HepG2 (cell line): Measurements from ENCODE around the gene ECEL1. TPM values are rescaled to one million over a fixed set of nuclear protein-coding genes. Genes with fewer than 3 reads are reported as not detected.

Experiments
- polyA plus RNA-seq, 8 experiments: library from polyadenylated mRNA; depleted of rRNA in 3 of 8; stranded (reverse) in 7 of 8; unstranded in 1 of 8; fragments of >200 nt; fragmentation: Illumina TruSeq in 4 of 8; extraction: Trizol in 4 of 8; gene quantifications; 2 replicates each; pipeline versions ENCODE4 v1.2.1 to v1.2.3, GENCODE V29; 2011 to 2016; ENCODE audit warnings: low read depth in 4 of 8, missing spikeins in 1 of 8, mixed read lengths in 1 of 8; ENCODE audit not compliant: insufficient read depth in 1 of 8
- total RNA-seq, 5 experiments: library from RNA; depleted of rRNA; stranded (reverse); fragments of >200 nt; fragmentation: Illumina TruSeq; extraction: Trizol; gene quantifications; 2 replicates each; pipeline ENCODE4 v1.2.3, GENCODE V29; 2016; ENCODE audit warnings: low read depth in 1 of 5

The ECEL1 gene
- total and polyA plus RNA-seq, 2 of the 13 experiments (the other 11 are each of a cell fraction or from before 2014, with no cell fraction given): not detected

Other genes with a start within 250 kb of the ECEL1 start
- gene ALPP, start 109.1 kb downstream of the ECEL1 start, total RNA-seq (2016; rRNA removed; fragmentation: Illumina TruSeq; extraction: Trizol): not detected in 2 replicates
- not detected in 2 replicates for gene ALPP, start 109.1 kb downstream of the ECEL1 start, polyA plus RNA-seq (2011; rRNA removed)
- gene ALPG, start 81.0 kb downstream of the ECEL1 start, total RNA-seq (2016; rRNA removed; fragmentation: Illumina TruSeq; extraction: Trizol): not detected in 2 replicates
- not detected in 2 replicates for gene ALPG, start 81.0 kb downstream of the ECEL1 start, polyA plus RNA-seq (2011; rRNA removed)
- not detected in 2 replicates for gene ALPI, start 31.7 kb downstream of the ECEL1 start, total RNA-seq (2016; rRNA removed; fragmentation: Illumina TruSeq; extraction: Trizol)
- 0.03 TPM in 1 of 2 replicates, not detected in the other for gene ALPI, start 31.7 kb downstream of the ECEL1 start, polyA plus RNA-seq (2011; rRNA removed)
- gene PRSS56, start 32.6 kb upstream of the ECEL1 start, total RNA-seq (2016; rRNA removed; fragmentation: Illumina TruSeq; extraction: Trizol): not detected in 2 replicates
- gene PRSS56, start 32.6 kb upstream of the ECEL1 start, polyA plus RNA-seq (2011; rRNA removed): not detected in 2 replicates
- gene CHRND, start 38.3 kb upstream of the ECEL1 start, total RNA-seq (2016; rRNA removed; fragmentation: Illumina TruSeq; extraction: Trizol): 0.10 TPM in 1 of 2 replicates, not detected in the other
- gene CHRND, start 38.3 kb upstream of the ECEL1 start, polyA plus RNA-seq (2011; rRNA removed): 0.13 and 0.18 TPM in 2 replicates
- gene CHRNG, start 51.9 kb upstream of the ECEL1 start, total RNA-seq (2016; rRNA removed; fragmentation: Illumina TruSeq; extraction: Trizol): not detected in 2 replicates
- gene CHRNG, start 51.9 kb upstream of the ECEL1 start, polyA plus RNA-seq (2011; rRNA removed): not detected in 2 replicates
- gene TIGD1, start 62.7 kb upstream of the ECEL1 start, total RNA-seq (2016; rRNA removed; fragmentation: Illumina TruSeq; extraction: Trizol): 4.3 and 9.5 TPM in 2 replicates
- gene TIGD1, start 62.7 kb upstream of the ECEL1 start, polyA plus RNA-seq (2011; rRNA removed): 3.5 and 4.1 TPM in 2 replicates
- gene EIF4E2, start 62.9 kb upstream of the ECEL1 start, total RNA-seq (2016; rRNA removed; fragmentation: Illumina TruSeq; extraction: Trizol): 101 and 128 TPM in 2 replicates
- 25.0 and 30.3 TPM in 2 replicates for gene EIF4E2, start 62.9 kb upstream of the ECEL1 start, polyA plus RNA-seq (2011; rRNA removed)
- 0.09 and 0.17 TPM in 2 replicates for gene EFHD1, start 145.8 kb upstream of the ECEL1 start, total RNA-seq (2016; rRNA removed; fragmentation: Illumina TruSeq; extraction: Trizol)
- 0.24 TPM in 1 of 2 replicates, not detected in the other for gene EFHD1, start 145.8 kb upstream of the ECEL1 start, polyA plus RNA-seq (2011; rRNA removed)
- gene GIGYF2, start 209.5 kb upstream of the ECEL1 start, total RNA-seq (2016; rRNA removed; fragmentation: Illumina TruSeq; extraction: Trizol): 73.5 and 83.4 TPM in 2 replicates
- gene GIGYF2, start 209.5 kb upstream of the ECEL1 start, polyA plus RNA-seq (2011; rRNA removed): 44.9 and 46.1 TPM in 2 replicates